Neural progenitor cell (in vitro differentiated cells): Measurements from ENCODE around the gene CD99L2.

Experiments
- CTCF ChIP-seq: fragments of 200-600 bp; sonication (generic); IDR thresholded peaks from 2 replicates; pipeline ENCODE4 v1.5.1; 2017; ENCODE audit warnings: antibody characterized with exemption, mild to moderate bottlenecking
- EZH2 ChIP-seq: fragments of 200-600 bp; sonication (generic); IDR thresholded peaks from 2 replicates; pipeline ENCODE4 v1.6.1; 2017; ENCODE audit warnings: antibody characterized with exemption, mild to moderate bottlenecking, moderate library complexity
- EZH2phosphoT487 ChIP-seq: fragments of 200-600 bp; sonication (generic); IDR thresholded peaks from 2 replicates; pipeline ENCODE4 v1.6.1; 2017; ENCODE audit warnings: antibody characterized with exemption

- TF ChIP-seq CTCF (no peak), EZH2 (no peak), EZH2phosphoT487 (no peak)
Measured at GRCh38 chrX:150792949-150793527, 105.4 kb downstream of the CD99L2 start.
